Dermis blood vessel endothelial cell (primary cell): ENCODE data around the gene ZNF207. TPM values are rescaled to one million over a fixed set of nuclear protein-coding genes. Genes with fewer than 3 reads are reported as not detected.
A peak's percentile ranks its signal among the peaks of the same experiment; 100 is the strongest.
"Not testable (repeated sequence)": the region's sequence is repeated elsewhere in the genome, so short reads cannot be mapped to it uniquely, and the experiment has no call there.

Source experiments
- DNase-seq: peaks from one replicate; pipeline ENCODE4 v3.0.0; 2010
- total RNA-seq: library from RNA; depleted of rRNA; stranded (reverse); fragments of >200 nt; gene quantifications from 2 replicates; pipeline ENCODE4 v1.2.3, GENCODE V29; 2014

ZNF207 gene
- 115 and 117 TPM in 2 replicates for total RNA-seq

- peak; percentile 98 for DNase-seq
Measured at GRCh38 chr17:32349854-32350665, at the start of gene ZNF207. TSS of gene ZNF207 (plus strand) at chr17:32350157. CDS start at chr17:32350286, 129 bp downstream.

- no peak for DNase-seq
Measured at GRCh38 chr17:32302037-32302436, 47.9 kb upstream of the ZNF207 start.

GRCh38 chr17:32302860-32303649, 46.9 kb upstream of the ZNF207 start:
- DNase-seq: no peak

GRCh38 chr17:32303781-32304288, 46.1 kb upstream of the ZNF207 start:
- DNase-seq: no peak

- DNase-seq: no peak
Measured at GRCh38 chr17:32305049-32305448, 44.9 kb upstream of the ZNF207 start.

GRCh38 chr17:32307658-32308057, 42.3 kb upstream of the ZNF207 start:
- no peak for DNase-seq

GRCh38 chr17:32311028-32311536, 38.9 kb upstream of the ZNF207 start:
- no peak for DNase-seq

DNA sequence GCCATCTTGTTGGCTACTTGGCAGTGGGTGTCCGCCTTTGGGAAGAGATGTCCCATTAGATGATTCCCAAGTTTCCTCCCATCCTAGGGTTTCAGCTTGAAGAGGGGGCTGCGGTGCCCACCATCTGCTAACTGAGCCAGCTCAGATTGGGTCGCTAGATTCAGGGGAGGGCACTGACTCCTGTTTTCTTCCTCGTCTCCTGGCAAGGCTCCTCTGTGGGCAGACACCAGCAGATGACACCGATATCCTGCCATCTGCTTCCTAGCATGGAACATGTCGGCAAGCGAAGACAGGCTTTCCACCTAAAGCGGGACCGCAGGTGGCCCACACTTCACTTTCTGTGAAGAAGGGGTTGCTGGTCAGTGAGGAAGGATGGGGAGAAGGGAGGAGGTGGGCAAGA, 35.3 kb upstream of the ZNF207 start:
- DNase-seq: no peak

GRCh38 chr17:32315171-32315570, 34.8 kb upstream of the ZNF207 start:
- no peak for DNase-seq

DNA sequence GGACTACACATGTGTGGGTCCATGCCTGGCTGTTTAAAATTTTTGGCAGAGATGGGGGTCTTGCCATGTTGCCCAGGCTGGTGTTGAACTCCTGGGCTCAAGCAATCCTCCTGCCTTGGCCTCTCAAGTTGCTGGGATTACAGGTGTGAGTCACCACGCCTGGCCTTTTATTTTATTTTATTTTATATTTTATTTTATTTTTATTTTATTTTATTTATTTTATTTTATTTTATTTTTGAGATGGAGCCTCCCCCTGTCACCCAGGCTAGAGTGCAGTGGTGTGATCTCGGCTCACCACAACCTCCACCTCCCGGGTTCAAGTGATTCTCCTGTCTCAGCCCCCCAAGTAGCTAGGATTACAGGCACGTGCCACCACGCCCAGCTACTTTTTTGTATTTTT, 33.3 kb upstream of the ZNF207 start:
- DNase-seq: not testable (repeated sequence)

DNA sequence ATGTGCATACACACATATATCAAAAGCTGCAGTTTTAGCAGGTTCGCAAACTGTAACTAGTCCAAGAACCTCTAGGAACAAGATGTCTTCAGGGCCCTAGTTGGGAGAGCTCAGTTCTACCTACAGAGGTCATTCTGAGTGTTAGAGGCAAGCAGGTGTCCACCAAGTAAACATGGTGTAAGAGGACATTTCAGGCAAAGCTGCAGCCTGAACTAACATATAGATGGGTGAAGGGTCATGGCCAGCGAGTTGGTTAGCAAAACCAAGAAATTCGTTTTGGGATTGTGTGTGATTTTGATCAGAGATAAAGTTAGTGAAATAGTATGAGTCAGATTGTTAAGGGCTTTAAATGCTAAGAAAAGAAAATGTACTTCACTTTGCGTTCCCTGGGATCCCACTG, 32.6 kb upstream of the ZNF207 start:
- no peak for DNase-seq

GRCh38 chr17:32318071-32318470, 31.9 kb upstream of the ZNF207 start:
- no peak for DNase-seq

DNA sequence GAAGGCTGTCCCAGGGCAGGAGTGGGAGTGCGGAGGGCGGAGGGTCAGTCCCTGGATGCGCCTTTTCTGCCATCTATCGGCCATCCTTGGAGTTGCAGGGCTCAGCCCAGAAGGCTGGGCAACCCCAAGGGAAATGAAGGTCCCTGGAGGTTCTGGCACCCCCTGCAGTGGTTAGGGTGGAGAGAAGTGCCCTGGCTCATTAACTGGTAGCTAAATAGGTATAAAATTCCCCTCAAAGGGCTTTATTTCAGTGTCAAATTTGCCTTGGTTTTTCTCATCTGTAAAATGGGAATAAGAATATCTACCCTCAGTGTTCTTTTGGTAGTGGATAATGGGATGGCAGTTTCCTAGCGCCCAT, 30.4 kb upstream of the ZNF207 start:
- peak; percentile 75 for DNase-seq

- DNase-seq: not testable (repeated sequence)
Measured at GRCh38 chr17:32320080-32320479, 29.9 kb upstream of the ZNF207 start.

- no peak for DNase-seq
Measured at GRCh38 chr17:32320847-32321246, 29.1 kb upstream of the ZNF207 start.

DNA sequence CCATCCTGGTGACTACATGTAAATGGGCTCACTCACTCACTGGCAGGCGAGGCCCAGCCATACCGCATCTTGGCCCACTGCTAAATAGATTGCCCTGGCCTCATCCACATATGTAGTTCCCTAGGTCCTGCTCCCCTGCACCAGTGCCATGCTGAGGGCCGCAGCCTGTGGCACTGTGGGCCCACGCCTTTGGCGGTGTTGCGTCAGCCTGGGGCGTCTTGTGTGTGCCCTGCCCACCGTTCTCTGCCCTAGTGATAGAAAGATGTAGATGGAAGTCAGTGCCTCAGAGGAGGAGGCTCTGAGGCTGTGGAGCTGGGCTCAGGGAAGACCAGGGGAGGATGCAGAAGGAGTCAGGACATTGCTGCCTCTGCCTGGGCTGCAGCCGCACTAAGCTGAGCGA, 26.9 kb upstream of the ZNF207 start:
- no peak for DNase-seq

GRCh38 chr17:32323811-32324491, 26.0 kb upstream of the ZNF207 start:
- DNase-seq: peak; percentile 50

- DNase-seq: no peak
Measured at GRCh38 chr17:32327911-32328310, 22.0 kb upstream of the ZNF207 start.

- DNase-seq: no peak
Measured at GRCh38 chr17:32330147-32330546, 19.8 kb upstream of the ZNF207 start.

DNA sequence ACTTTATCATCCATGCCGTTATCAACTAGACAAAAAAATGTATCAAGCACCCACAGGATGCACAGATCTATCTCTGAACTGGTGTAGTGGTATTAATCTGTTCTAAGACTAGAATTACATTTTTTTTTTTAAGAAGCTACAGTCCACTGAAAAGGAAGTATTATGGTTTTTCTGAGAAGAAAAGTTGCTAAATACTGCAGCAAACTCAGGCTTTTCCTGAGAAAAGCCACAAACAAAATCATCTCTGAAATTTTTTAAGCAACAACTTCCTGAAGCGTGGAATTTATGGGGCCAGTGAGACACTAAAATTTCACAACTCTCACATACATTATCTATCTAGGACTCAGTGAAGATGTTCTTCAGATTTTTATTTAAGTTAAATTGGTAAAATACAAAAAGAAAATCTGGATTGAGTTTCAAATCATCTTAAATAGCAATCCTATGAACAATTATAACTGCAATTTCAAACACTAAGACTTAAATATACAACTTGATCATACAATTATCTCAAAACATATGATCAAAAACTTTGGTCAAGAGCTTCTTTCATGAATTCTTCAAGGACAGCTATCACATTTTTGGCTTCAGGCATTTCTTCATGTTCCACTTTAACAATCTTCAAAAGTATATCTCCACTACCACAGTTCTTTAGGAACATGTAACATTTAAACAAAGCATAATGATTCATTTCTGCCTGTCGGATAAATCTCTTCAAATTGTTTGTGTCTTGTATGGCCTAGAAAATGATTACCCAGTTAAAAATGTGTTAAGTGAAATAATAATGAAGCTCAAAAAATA, 18.5 kb upstream of the ZNF207 start:
- no peak for DNase-seq

DNA sequence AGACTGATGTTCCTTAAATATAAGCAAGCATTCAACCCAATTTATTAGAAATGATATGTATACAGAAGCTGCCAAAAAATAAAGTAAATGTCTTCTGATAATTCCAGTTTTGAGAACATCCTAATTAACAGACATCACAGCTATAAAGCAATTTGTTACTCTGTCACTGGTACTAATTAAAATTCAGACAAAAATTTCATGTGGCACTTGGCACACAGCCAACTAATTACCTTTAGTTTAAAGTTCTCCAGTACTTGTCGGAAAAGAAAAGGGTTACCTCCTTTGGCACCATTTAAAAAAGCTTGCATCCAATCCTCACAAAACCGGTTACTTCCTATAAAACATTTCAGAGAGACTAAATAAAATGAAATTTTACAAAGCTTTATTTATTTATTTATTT, 16.8 kb upstream of the ZNF207 start:
- no peak for DNase-seq

GRCh38 chr17:32335046-32335445, 14.9 kb upstream of the ZNF207 start:
- DNase-seq: no peak
